Right atrium auricular region (tissue), 2 donors: ENCODE measurements around the gene RERE. TPM values are rescaled to one million over a fixed set of nuclear protein-coding genes. Genes with fewer than 3 reads are reported as not detected.

ENCODE experiments used
- DNase-seq: peaks from one replicate; pipeline ENCODE4 v3.0.0-alpha.2; 2019; ENCODE audit warnings: low spot score
- H3K27ac ChIP-seq, 2 donors: fragments of 200-600 bp; sonication (generic); 1 replicate in 1 of 2; 2 replicates in 1 of 2; pipeline ENCODE4 v1.5.1; 2016 to 2019
- H3K27me3 ChIP-seq, 2 donors: fragments of 200-600 bp; sonication (generic); one replicate each; pipeline versions ENCODE4 v1.5.1 to v1.6.0; 2017 to 2019
- H3K36me3 ChIP-seq: fragments of 200-600 bp; sonication (generic); one replicate; pipeline ENCODE4 v1.5.1; 2016
- H3K4me1 ChIP-seq, 2 donors: fragments of 200-600 bp; sonication (generic); one replicate each; pipeline versions ENCODE4 v1.5.1 to v1.6.0; 2017 to 2019
- H3K4me3 ChIP-seq, 2 donors: fragments of 200-600 bp; sonication (generic); 1 replicate in 1 of 2; 2 replicates in 1 of 2; pipeline ENCODE4 v1.5.1; 2017 to 2019; ENCODE audit warnings: mild to moderate bottlenecking in 1 of 2, moderate library complexity in 1 of 2
- H3K9me3 ChIP-seq, 2 donors: fragments of 200-600 bp; sonication (generic); one replicate each; pipeline ENCODE4 v1.5.1; 2019
- total RNA-seq, 2 donors: library from RNA; depleted of rRNA; stranded (reverse); fragments of >200 nt; gene quantifications; one replicate each; pipeline ENCODE4 v1.1.0, GENCODE V29; 2016
- TF ChIP-seq, protein P1 (sequence below), 2 donors: fragments of 200-600 bp; sonication (generic); IDR thresholded peaks; one replicate each; pipeline ENCODE4 v1.5.1; 2019; ENCODE audit warnings: antibody characterized with exemption in 2 of 2

The RERE gene
- total RNA-seq, 2 donors from 2014 or later: 99.8 to 125 TPM

GRCh38 chr1:8669606-8670335 lies 147.7 kb downstream of the RERE start:
- Histone ChIP-seq H3K4me3 (no peak overlapping the region), H3K36me3 (no peaks in the 10 kb centered on the region), H3K9me3 (no peaks in the 10 kb centered on the region), H3K27ac (peak overlapping the region in 1 of 2 donors; percentile 64), H3K4me1 (peaks cover 6 to 53% of the 10 kb centered on the region in 2 donors), H3K27me3 (no peaks in the 10 kb centered on the region)
- no peak for DNase-seq
- TF ChIP-seq, protein P1, sequence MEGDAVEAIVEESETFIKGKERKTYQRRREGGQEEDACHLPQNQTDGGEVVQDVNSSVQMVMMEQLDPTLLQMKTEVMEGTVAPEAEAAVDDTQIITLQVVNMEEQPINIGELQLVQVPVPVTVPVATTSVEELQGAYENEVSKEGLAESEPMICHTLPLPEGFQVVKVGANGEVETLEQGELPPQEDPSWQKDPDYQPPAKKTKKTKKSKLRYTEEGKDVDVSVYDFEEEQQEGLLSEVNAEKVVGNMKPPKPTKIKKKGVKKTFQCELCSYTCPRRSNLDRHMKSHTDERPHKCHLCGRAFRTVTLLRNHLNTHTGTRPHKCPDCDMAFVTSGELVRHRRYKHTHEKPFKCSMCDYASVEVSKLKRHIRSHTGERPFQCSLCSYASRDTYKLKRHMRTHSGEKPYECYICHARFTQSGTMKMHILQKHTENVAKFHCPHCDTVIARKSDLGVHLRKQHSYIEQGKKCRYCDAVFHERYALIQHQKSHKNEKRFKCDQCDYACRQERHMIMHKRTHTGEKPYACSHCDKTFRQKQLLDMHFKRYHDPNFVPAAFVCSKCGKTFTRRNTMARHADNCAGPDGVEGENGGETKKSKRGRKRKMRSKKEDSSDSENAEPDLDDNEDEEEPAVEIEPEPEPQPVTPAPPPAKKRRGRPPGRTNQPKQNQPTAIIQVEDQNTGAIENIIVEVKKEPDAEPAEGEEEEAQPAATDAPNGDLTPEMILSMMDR (IDR thresholded peaks at IDR 0.05): no peak

GRCh38 chr1:8667869-8668594 lies 149.4 kb downstream of the RERE start:
- Histone ChIP-seq H3K4me1 (peaks cover 6 to 70% of the 10 kb centered on the region in 2 donors), H3K9me3 (no peaks in the 10 kb centered on the region), H3K27ac (peak overlapping the region in 1 of 2 donors; percentile 0), H3K27me3 (no peaks in the 10 kb centered on the region), H3K4me3 (no peak overlapping the region), H3K36me3 (no peaks in the 10 kb centered on the region)
- TF ChIP-seq, protein P1 (IDR thresholded peaks at IDR 0.05): no peak
- DNase-seq: no peak

DNA sequence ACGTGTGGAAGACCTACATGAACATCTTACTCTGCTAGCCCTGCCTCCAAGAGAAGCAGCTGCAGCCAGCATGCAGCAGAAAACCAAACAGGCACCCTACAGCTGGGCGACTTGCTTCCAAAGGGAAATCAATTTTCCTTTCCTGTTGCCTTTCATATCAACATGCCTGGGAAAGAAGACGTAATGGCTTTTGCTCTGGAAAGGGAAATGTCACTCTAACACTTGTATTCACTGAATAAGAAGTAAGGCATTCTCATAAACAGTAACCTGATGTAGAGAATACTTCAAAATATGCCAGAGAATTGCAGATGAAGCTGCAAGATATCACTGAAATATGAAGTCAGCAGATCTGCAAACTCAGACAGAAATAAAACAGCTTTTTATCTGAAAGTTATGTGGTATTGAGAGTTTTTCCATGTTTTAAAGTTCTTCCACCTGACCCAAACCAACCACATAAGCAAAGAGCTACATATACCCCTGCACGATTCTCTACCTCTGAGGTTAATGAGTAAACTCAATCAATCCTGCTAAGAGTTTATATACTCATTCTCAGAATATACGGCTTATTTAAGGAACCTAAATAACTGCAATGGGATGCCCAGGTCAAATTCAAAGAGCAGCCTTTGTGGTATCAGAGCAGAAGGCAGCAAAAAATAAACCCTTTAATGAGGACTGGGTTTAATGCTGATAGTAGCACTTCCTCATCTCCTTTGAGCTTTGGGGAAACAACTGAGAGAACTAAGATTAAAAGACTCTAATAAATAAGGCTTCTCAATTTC lies 150.9 kb downstream of the RERE start:
- TF ChIP-seq, protein P1 (IDR thresholded peaks at IDR 0.05): no peak
- no peaks in the 10 kb centered on the region for H3K36me3 ChIP-seq
- peak overlapping the region in 1 of 2 donors; percentile 14 for H3K27ac ChIP-seq
- no peak for DNase-seq
- no peaks in the 10 kb centered on the region for H3K9me3 ChIP-seq
- no peaks in the 10 kb centered on the region for H3K27me3 ChIP-seq
- peaks cover 6 to 79% of the 10 kb centered on the region in 2 donors for H3K4me1 ChIP-seq
- no peak overlapping the region for H3K4me3 ChIP-seq

DNA sequence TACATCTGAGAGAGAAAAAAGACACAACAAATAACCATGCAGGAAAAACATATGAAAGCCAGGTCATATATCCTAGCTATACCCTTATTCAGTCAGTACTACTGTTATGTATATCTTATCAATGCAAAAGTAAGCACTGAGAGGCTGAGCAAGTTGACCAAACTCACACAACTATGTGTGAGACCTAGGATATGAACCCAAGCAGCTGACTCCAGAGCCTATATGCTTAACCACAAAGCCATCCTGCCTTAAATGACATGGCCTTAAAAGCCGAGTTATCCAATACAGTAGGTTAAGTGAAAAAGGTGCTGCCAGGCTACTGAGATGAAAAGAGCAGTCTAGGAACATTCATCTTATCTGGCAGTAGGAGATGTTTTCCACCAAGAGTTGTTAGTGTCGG lies 151.6 kb downstream of the RERE start:
- DNase-seq: no peak
- H3K4me1 ChIP-seq: peaks cover 6 to 80% of the 10 kb centered on the region in 2 donors
- H3K9me3 ChIP-seq: no peaks in the 10 kb centered on the region
- peak overlapping the region in 1 of 2 donors; percentile 14 for H3K27ac ChIP-seq
- H3K27me3 ChIP-seq: no peaks in the 10 kb centered on the region
- no peaks in the 10 kb centered on the region for H3K36me3 ChIP-seq
- no peak overlapping the region for H3K4me3 ChIP-seq
- TF ChIP-seq, protein P1 (IDR thresholded peaks at IDR 0.05): no peak

GRCh38 chr1:8664887-8665286 lies 152.6 kb downstream of the RERE start:
- H3K27ac ChIP-seq: no peak overlapping the region
- no peaks in the 10 kb centered on the region for H3K9me3 ChIP-seq
- TF ChIP-seq, protein P1 (IDR thresholded peaks at IDR 0.05): no peak
- H3K4me1 ChIP-seq: peaks cover 6 to 80% of the 10 kb centered on the region in 2 donors
- no peak for DNase-seq
- H3K4me3 ChIP-seq: no peak overlapping the region
- H3K36me3 ChIP-seq: no peaks in the 10 kb centered on the region
- H3K27me3 ChIP-seq: no peaks in the 10 kb centered on the region
